Transverse colon (tissue), 3 donors: Measurements from ENCODE around the gene RUNX3.

Experiments
- EP300 ChIP-seq: sonication (generic); formaldehyde crosslinking; IDR thresholded peaks from one replicate; pipeline ENCODE4 v1.6.1; 2017; ENCODE audit warnings: antibody characterized with exemption, low read depth
- POLR2A ChIP-seq: fragments of 450-650 bp; IDR thresholded peaks from one replicate; pipeline ENCODE4 v1.6.1; 2016; ENCODE audit warnings: antibody characterized with exemption, mild to moderate bottlenecking, moderate library complexity
- TF ChIP-seq, protein P1 (sequence below), 5 experiments: fragments of 200-600 bp in 3 of 5; fragments of 450-650 bp in 2 of 5; sonication (generic) in 3 of 5; IDR thresholded peaks; 1 replicate in 2 of 5; 2 replicates in 3 of 5; pipeline ENCODE4 v1.5.1; 2016 to 2017; ENCODE audit warnings: antibody characterized with exemption in 5 of 5, inconsistent platforms in 3 of 5, mild to moderate bottlenecking in 2 of 5, moderate library complexity in 1 of 5

DNA sequence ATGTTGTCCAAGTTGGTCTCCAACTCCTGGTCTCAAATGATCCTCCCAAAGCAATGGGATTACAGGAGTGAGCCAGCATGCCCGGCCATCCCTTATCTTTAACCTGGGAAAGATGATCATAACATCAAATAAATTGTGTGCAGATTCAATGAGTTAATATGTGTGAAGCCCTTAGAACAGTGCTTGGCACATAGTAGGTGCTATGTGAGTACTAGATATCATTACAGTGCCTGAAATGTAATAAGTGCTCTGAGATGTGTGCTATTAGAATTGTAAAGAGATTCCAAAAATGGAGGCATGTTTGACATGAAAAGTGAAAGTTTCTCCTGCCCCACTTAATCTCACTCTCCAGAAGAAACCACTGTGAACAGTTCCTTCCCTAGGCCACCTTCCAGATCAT, 71.8 kb downstream of the RUNX3 start:
- TF ChIP-seq, protein P1, sequence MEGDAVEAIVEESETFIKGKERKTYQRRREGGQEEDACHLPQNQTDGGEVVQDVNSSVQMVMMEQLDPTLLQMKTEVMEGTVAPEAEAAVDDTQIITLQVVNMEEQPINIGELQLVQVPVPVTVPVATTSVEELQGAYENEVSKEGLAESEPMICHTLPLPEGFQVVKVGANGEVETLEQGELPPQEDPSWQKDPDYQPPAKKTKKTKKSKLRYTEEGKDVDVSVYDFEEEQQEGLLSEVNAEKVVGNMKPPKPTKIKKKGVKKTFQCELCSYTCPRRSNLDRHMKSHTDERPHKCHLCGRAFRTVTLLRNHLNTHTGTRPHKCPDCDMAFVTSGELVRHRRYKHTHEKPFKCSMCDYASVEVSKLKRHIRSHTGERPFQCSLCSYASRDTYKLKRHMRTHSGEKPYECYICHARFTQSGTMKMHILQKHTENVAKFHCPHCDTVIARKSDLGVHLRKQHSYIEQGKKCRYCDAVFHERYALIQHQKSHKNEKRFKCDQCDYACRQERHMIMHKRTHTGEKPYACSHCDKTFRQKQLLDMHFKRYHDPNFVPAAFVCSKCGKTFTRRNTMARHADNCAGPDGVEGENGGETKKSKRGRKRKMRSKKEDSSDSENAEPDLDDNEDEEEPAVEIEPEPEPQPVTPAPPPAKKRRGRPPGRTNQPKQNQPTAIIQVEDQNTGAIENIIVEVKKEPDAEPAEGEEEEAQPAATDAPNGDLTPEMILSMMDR (IDR thresholded peaks at IDR 0.05): no peak
- TF ChIP-seq EP300 (no peak), POLR2A (no peak)
